NCI-H345 treated with DMSO at 0.1 percent for 48 hours (cell line): ENCODE results near the gene FMN2.

ENCODE experiments used
- DNase-seq: peaks from one replicate; lab custom pipeline; 2025; ENCODE audit not compliant: unreplicated experiment; lab: John Stamatoyannopoulos, UW

FMN2 gene

DNA sequence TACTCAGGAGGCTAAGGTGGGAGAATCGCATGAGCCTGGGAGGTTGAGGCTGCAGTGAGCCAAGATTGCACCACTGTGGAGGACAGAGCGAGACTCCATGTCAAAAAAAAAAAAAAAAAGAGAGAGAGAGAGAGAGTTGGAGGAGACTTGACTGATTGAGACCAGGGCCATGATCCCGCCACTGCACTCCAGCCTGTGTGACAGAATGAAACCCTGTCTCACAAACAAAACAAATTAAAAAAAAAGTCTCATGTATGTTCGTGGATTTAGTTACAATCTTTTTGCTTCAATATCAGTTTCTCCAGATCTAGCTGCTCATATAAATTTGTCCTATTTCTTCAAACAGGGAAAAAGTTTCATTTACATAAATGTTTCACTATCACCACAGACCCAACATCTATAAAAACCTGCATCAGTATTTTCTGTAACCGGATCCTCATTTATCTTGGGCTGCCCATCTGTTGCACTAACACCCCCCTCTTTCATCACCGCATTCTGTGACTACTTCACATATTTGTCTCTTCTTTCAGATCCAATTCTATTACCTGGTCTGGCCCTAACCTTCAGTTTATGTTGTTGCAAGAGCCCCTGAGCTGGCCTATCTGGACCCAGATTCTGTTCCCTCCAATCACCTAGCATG lies 393.2 kb downstream of the FMN2 start:
- no peak for DNase-seq

DNA sequence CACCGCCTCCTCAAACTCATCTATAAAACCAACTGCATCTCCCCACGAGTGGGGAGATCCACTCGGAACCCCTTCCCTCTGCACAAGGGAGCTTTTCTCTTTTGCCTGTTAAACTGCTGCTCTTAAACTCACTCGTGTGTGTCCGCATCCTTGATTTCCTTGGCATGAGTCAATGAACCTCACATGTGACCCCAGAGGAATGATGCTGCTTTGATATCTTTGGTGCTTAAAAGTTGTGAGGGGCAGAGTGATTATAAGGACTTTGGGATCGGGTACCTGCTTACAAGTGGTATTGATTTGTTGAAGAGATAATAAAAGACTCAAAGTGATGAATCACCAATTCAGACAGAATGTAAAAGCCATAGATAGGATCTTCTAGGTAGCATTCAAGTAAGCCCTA lies 394.9 kb downstream of the FMN2 start:
- DNase-seq = no peak

DNA sequence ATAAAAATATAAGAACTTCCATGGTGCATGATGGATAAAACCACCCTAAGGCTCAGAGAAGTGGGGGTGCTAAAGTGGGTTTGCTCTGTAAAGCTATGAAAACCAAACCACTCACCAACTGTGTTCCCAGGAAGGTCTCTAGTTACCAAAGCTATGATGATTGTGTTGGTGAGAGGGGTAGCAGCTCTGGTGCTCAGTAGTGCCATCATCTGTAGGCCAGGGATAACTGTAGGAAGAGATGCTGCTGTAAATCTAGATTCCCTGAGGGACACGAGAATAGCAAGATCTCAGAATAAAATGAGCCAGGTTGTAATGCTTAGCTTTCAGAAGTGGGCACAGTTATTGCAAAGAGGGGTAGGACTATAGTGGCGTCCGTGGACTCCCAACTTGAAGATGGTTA lies 395.8 kb downstream of the FMN2 start:
- no peak for DNase-seq

DNA sequence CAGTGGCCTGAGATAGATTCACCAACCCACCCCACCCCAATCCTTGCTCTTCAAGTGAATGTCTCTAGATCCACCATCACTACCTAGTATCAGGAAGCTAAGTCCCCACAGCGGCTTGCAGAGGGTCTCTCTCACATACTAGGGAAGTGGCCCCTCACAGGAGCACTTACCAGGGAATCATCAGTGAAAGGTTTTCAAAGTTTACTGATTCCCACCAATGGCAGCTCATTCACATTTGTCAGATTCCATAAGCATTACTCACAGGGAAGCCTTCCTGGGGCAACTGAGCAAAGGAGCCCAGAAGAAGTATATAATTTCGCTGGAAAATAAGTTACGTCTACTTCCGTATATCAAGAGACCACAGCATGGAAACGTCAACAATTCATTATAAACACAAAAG lies 399.5 kb downstream of the FMN2 start:
- no peak for DNase-seq

DNA sequence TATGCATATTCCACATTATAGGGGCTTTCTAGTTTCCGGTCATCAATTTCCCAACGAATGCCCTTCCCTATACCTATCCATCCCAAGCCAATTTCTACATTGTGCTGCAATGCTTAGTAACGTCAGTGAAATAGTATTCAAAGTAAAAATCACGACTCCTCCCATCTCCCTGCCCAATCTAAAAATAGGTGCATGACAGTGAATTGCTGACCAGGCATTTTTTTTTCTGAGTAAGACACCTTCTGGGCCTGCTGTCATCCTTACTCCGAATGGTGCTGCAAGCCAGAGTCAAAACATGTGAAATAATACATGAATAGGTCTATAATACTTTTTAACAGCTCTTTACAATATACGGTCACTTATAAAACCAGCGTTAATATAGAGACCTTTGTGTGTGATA lies 400.1 kb downstream of the FMN2 start:
- DNase-seq = no peak

DNA sequence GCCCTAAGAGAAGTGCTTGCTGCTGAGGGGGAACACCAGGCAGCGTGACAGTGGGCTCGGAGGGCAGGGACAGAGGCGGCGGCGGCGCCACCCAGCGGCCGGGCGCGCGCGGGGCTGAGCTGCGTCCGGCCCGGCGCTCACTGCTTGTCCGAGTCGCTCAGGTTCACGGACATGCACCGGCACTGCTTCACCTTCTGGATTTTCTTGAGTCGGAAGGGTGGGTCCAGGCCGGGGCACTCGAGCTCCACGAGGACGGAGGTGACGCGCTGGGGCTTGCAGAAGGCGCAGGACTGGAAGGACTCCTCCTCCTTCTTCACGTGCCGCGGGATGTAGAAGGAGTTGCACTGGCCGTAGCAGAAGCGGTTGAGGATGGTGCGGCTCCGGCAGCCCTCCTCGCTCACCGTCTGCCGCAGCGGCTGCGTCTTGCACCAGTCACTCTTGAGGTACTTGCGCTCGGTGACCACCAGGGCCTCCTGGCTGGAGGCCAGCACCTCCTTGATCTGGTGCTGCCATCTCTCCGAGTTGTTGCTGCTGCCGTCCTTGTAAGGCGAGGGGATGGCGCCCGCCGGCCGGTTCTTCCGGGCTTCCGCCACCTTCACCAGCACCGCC lies 401.3 kb downstream of the FMN2 start:
- no peak for DNase-seq

DNA sequence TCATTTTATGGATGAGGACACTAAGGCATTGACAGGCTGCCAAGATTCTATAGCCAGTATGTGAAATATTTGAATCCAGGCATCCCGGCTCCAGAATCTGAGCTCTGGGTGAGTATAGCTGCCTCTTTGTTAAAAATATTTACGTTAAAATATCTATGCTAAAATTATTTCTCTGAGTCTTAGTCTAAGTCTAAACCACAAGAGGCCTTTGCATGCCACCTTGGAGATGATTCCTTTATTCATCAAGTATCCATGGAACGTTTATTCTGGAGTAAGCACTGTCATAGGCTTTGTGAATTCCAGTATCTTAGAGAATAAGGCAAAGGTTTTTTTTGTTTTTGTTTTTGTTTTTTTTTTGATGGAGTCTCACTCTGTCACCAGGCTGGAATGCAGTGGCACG lies 403.9 kb downstream of the FMN2 start:
- no peak for DNase-seq

DNA sequence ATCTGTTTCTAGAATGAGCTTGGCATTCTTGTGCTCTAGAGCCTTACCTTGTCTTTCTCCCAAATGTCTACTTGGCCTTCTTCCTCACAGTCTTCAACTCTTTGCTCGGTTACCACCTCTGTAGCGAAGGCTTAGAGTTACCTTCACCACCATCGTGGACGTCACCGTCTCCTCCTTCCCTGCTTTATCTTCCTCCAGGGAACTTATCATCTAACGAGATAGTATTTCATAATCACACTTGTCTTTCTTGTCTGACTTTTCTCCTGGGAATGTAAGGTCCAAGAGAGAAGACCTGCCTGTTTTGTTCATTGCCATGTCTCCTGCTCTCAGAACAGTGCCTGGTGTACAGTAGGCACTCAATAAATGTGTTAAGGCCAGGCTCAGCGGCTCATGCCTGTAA lies 404.7 kb downstream of the FMN2 start:
- DNase-seq = no peak

DNA sequence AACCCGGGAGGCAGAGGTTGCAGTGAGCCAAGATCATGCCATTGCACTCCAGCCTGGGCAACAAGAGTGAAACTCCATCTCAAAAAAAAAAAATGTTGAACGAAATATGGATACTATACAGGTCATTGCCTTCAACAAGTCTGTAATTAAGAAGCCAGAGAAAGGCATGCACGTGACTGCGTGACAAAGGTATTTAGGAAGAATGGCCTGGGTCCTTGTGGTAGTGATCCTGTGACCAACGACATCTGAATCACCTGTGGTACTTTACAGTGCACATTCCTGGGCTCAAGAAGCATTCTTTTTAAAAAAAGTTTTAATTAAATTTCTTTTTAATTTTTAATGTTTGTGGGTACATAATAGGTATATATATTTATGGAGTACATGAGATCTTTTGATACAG lies 405.3 kb downstream of the FMN2 start:
- DNase-seq = no peak

DNA sequence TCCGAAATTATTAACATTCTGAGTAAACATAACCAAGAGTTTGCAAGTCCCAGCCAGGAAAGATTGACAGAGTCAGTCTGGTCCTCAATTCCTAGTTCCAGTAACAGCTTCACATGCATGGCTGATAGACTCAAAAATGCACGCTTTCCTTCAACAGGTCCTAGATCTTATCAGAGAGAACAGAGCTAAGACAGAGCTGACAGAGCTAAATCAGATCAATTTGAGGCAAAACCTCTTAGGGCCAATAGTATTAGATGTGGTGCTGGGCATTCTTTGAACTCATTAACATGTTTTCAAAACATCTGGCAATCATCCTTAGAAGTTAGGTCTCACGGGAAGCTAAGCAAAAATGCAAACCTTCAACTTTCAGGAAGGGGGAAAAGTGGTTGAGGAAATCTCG lies 406.2 kb downstream of the FMN2 start:
- no peak for DNase-seq

DNA sequence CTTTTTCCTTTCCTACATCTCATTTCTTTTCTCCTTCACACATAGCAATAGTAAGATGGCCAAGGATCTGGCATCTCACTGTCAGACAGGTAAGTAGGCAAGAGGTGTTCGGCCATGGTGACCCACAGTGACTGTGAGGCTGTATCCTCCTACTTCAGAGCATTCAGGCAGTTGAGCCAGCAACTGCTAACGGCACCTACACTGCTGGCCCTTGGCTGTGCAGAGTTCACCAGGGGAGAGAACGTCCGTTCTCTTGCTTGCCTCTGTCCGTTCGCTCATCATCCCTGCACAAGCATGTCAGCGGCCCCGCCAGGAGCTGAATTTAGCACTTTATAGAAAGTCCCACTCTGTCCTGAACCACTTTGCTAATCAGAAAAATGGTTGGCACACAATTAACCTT lies 406.7 kb downstream of the FMN2 start:
- no peak for DNase-seq

DNA sequence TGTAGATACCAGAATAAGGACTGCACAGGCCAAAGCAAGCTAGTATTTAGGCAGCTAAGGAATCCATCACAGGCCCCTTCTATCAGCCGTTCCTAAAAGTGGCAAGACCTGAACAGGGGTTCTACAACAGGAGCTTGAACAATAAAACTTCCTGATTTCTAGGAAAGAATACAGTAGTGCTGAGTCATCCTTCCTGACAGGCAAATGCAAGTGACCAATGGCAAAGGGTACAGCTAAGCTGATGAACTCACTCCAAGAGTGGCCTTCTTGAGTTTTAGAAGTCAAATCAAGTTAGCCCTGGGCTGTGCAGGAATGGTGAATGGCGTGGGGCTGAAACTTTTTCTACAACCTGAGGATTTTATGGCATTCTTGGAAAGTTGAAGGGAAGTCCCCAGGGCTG lies 407.3 kb downstream of the FMN2 start:
- no peak for DNase-seq

DNA sequence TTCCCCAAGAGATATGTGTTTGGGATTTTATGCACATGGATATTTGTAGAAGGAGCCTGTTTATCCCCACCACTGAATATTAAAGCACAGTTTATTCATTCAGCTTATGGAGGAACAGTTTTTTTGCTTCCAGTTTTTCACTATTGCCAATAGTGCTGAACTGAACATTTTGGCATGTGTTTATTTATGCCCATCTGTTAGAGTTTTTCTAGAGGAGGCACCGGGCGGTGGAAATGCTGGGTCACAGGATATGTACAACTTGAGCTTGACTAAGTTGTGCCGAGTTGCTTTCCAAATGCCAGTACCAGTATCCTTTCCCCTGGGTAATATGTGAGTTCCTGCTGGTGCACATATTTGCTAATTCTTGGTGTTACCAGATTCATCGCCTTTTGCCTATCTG lies 409.0 kb downstream of the FMN2 start:
- DNase-seq = no peak

DNA sequence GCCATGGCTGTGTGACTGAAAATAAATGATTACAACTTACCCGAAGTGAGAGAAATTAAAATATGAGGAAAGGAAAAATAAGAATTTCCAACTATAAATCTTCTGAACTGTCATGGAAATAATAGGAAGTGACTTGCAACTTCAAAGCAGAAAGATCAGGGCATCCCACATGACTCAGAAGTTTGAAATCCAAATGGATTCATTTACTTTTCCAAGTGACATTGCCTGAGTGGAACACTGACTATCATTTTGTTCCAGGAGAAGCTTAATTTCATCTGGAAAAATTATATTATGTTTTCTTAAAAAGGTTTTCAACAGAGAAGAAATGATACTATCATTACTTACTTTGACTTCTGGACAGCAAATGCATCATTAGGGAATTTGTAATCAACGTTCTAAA lies 409.4 kb downstream of the FMN2 start:
- no peak for DNase-seq

DNA sequence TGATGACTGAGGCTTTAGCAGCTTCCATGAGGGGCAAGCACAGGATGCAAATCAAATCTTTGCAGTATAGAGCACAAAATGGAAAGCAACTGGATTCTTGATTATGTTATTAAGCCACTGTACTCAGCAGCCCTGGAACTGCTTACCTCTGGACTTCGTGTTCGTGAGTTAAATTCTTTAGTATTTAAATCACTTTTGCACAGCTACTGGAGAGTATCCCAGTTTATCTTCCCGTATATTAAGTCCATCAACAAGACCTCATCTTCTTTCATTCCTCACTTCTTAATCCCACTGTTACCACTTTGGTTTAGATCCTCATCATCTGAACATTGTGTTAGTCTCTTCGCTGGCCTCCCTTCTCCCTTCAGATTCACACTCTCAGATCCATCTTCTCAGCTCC lies 411.4 kb downstream of the FMN2 start:
- no peak for DNase-seq

DNA sequence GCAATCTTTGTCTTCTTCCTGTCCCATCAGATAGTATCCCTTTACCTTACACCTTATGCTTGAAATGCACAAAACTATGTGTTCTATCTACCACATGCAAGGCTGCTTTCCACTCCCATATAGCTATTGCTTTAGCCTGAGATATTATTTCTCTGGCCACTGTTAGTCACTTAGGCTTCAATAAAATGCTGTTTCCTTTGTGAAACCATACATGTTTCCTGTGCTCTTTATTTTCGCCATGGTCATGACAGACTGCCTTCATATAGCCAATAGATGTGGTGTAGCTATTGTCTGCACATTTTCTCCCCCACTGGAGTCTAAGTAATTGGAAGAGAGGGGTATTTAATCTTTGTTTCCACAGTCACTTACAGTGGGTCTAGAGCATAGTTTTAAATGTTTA lies 411.9 kb downstream of the FMN2 start:
- DNase-seq = no peak

DNA sequence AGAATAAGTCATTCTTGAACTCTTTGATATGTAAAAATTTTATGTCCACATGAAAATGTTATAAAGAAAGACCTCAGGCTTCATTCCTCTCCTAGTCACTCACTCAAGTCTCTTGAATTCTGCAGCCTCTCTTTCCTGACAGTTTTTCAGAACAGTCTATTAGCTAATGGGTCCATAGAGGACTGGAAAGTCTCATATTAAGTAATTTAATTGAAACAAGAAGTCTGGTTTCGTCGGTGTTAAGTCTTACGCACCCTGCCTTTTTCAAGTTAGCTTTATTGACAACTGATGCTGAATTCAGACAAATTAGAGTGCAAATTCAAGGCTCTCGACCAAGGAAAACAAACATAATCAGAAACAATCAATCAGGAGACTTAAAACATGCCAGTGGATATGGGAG lies 414.5 kb downstream of the FMN2 start:
- DNase-seq = no peak

DNA sequence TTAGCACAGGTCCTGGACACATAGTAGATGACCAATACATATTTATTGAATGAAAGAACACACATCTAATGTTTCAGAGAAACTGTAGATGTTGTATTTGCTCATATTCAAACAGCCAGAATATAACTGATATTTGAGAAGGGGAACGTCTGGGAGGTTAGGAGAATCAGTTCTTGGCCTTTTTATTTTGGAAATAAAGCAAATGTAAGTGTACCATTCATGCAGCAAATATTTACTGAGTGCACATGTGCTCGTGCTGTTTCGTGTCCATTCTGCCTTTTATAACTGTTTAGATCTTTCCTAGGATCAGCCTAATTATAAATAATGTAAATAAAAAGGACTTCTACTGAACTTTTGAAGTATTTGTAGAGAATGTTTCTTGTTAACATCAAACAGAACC lies 416.5 kb downstream of the FMN2 start:
- no peak for DNase-seq

DNA sequence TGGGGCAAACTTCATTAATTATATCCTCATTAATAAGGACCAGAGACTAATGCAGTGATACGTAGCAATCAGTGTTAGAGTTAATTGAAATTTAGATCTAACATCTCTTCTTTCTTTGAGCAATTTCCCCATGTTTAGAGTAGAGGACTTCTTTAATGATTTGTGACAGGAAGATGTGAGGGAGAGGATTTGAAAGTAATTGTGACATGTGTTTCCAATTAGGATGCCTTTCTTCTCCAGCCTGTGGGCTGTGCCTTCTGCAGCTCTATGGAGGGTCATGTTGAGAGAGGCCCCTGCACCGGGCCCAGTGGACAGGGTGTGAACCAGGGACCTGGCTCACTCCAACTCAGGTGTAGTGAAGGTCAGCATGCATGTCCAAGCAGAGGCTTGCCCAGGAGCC lies 417.3 kb downstream of the FMN2 start:
- no peak for DNase-seq

DNA sequence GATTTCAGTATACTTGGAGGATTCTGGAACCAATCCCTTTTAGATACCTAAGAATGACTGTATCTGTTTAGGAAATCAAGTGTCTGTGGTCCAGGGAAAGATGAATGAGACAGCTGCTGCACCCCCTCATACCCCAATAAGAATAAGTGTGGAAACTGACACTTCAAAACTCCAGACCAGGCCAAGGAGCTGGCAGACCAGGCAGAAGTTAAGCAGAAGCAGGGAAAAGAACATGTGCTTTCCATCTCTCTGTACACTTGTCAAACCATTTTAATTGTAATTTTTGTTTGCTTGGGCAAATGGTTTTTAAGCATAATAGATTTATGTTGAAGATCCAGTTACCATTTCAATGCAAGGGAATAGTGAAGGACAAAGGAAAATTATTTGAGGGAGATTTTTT lies 420.1 kb downstream of the FMN2 start:
- no peak for DNase-seq

DNA sequence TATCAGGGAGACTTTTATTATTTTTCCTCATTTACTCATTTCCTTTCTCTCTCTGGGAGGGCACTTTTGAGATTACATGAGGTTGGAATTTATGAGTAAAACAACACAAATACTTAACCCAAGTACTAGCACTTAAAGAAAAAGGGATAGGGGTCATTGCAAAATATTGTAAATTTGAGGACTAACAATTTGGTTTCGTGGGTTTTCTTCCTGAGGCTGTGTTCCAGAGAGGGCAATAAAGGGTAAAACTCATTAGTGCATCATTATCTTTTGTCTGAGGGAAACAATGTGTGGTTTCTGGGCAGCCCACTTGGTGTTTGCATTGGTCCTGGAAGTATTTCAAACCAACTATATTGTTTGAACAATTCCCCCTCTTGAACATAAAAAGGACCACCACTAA lies 423.8 kb downstream of the FMN2 start:
- no peak for DNase-seq

DNA sequence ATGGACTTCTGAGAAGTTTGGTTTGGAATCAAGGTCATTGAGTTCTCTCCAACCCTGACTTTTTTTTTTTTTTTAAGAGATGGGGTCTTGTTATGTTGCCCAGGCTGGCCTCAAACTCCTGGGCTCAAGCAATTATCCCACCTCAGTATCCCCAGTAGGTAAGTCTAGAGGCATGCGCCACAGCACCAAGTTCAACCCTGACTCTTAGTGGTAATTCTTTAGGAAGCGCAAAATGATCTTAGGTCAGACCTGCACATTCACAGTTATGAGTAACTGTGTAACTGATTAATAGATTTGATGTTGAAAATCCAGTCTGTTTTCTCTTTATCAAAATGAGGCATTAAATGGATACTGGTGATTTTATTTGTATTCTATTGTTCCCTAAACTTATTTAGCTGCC lies 424.4 kb downstream of the FMN2 start:
- no peak for DNase-seq

DNA sequence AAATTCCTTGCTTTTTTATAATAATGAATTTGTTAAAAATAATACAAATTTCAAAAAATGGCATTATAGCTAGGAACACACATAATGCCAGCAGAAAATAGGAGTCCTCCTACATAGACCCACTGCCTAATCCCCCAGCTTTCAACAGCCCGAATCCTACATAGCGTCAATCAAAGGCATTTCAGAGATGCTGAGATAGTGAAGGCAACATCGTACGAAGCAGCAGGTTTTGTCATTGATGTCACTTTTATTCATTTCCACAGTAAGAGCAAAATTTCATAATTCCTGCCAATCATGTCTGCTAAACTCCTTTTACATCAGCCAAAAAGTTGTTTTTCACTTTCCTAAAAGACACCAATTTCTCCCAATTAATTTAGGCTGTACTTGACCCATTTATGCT lies 426.2 kb downstream of the FMN2 start:
- no peak for DNase-seq
